Esophagus muscularis mucosa (tissue), 3 donors: ENCODE measurements around the gene PKM.

Experiments used
- POLR2A ChIP-seq: fragments of 450-650 bp; IDR thresholded peaks from one replicate; pipeline ENCODE4 v1.6.1; 2017; ENCODE audit warnings: antibody characterized with exemption, moderate library complexity, mild to moderate bottlenecking, low read depth
- TF ChIP-seq, protein P1 (sequence below), 3 experiments: fragments of 200-600 bp in 2 of 3; fragments of 450-650 bp in 1 of 3; sonication (generic) in 2 of 3; IDR thresholded peaks; one replicate each; pipeline ENCODE4 v1.5.1; 2017 to 2019; ENCODE audit warnings: antibody characterized with exemption in 3 of 3, mild to moderate bottlenecking in 2 of 3, moderate library complexity in 1 of 3

DNA sequence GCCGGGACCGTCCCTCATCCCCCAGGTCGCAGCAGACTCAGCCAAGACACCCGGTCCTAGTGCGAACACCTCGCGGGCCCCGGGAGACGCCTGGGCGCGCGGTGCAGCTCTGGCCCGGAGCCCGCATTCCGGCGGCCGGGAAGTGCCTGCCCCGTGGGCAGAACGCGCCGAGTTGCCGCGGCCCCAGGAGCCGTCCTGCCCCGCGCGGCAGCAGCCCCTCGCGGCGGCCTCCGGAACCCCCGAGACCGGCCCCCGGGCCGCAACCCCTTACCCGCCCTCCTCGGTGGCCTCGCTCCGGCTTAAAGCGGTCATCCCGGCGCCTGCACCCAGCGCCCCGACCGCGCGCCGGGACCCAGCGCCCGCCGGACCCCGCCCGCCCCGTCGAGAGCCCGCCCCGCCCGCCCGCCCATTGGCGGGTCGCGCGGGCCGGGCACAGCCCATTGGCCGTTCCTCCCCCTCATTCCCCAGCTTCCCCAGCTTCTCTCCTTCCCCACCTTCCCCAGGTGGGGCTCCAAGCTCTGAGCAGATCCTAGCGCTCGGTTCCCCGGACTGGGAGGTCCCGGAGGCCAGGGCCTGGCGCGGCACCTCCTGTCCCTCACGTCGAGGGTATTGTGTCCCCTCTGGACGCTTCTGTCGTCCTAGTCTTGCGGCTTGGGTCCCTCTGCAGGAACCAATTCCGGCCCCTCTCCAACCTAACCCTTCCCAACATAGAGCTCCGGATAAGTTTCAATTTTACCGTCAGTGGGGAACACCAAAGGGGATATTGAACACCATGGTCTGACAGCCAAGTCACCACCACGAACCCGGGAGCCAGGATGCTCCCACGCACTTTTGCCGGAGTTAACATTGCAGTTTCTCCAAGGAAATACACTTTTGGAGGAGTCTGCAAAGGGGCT is 33.3 kb downstream of the PKM start, which contains the start of gene GRAMD2A:
- TF ChIP-seq, protein P1, sequence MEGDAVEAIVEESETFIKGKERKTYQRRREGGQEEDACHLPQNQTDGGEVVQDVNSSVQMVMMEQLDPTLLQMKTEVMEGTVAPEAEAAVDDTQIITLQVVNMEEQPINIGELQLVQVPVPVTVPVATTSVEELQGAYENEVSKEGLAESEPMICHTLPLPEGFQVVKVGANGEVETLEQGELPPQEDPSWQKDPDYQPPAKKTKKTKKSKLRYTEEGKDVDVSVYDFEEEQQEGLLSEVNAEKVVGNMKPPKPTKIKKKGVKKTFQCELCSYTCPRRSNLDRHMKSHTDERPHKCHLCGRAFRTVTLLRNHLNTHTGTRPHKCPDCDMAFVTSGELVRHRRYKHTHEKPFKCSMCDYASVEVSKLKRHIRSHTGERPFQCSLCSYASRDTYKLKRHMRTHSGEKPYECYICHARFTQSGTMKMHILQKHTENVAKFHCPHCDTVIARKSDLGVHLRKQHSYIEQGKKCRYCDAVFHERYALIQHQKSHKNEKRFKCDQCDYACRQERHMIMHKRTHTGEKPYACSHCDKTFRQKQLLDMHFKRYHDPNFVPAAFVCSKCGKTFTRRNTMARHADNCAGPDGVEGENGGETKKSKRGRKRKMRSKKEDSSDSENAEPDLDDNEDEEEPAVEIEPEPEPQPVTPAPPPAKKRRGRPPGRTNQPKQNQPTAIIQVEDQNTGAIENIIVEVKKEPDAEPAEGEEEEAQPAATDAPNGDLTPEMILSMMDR (IDR thresholded peaks at IDR 0.05) = no peak
- no peak for TF ChIP-seq POLR2A
